GM12865 (cell line): Measurements from ENCODE around the gene ABAT.
A peak's percentile ranks its signal among the peaks of the same experiment; 100 is the strongest.

Experiments
- DNase-seq: peaks from one replicate; pipeline ENCODE4 v3.0.0; 2010; ENCODE audit warnings: low read depth
- H3K4me3 ChIP-seq: 2 replicates; pipeline ENCODE4 v1.5.1; 2011; ENCODE audit warnings: mild to moderate bottlenecking, low read depth, low read length, control low read depth
- TF ChIP-seq, protein P1 (sequence below): IDR thresholded peaks from 2 replicates; pipeline ENCODE4 v1.5.1; 2011; ENCODE audit warnings: low read length, control low read depth, low read depth, inconsistent platforms; ENCODE audit not compliant: insufficient read depth; ENCODE audit errors: missing control alignments

ABAT gene

GRCh38 chr16:8673611-8674412 is 605 bp upstream of the ABAT start:
- H3K4me3 ChIP-seq = peak overlapping the region; percentile 63
- peak; percentile 16 for DNase-seq
- TF ChIP-seq, protein P1, sequence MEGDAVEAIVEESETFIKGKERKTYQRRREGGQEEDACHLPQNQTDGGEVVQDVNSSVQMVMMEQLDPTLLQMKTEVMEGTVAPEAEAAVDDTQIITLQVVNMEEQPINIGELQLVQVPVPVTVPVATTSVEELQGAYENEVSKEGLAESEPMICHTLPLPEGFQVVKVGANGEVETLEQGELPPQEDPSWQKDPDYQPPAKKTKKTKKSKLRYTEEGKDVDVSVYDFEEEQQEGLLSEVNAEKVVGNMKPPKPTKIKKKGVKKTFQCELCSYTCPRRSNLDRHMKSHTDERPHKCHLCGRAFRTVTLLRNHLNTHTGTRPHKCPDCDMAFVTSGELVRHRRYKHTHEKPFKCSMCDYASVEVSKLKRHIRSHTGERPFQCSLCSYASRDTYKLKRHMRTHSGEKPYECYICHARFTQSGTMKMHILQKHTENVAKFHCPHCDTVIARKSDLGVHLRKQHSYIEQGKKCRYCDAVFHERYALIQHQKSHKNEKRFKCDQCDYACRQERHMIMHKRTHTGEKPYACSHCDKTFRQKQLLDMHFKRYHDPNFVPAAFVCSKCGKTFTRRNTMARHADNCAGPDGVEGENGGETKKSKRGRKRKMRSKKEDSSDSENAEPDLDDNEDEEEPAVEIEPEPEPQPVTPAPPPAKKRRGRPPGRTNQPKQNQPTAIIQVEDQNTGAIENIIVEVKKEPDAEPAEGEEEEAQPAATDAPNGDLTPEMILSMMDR = no peak

DNA sequence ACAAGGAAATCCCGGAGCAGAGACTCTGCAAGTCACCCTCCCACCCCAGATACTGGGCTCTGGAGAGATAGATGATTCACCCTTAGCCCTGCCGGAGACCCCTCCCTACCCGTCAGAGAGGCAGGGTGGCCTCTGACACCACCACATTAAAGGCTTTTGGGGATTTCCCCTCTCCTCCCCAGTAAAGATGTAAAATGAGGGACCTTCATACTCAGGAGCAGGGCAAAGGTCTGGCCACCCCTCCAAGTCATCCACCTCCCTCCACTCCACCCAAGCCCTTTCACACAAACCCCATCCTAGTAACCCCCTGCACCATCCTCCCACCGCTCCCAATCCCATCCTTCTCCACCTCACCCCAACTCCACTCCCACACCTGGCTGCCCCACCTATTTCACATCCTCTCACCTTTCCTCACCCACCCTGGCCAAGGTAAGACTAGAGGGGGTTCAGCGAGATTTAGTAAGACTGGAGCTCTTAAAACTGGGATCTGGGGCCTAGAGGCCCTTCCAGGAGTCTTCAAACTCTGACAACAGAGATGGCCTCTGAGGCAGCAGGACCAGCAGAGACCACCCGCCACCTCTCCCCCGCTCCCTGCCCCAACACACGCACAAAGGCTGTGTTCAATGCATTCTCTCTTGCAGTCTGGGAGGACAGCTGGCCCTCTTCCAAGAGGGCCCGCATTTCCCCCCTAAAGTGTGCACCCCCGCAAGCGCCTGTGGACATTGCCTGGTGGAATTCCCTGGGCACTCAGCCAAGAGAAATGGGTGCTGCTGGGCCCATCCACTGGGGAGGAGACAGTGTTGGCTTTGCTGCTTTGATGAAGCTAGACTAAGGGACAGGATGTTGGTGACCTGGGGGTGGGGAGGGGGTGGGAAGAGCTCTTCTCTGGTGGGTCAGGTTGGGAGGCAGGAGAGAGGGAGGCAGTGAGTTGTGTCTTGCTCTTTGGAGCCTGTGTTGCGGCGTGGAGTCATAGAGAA is 1.1 kb downstream of the ABAT start:
- TF ChIP-seq, protein P1 = no peak
- H3K4me3 ChIP-seq = peak overlapping the region; percentile 80
- no peak for DNase-seq

- no peak overlapping the region for H3K4me3 ChIP-seq
- TF ChIP-seq, protein P1 = no peak
- DNase-seq = no peak
These were observed 1.7 kb downstream of the ABAT start for GRCh38 chr16:8676160-8676547.

- TF ChIP-seq, protein P1 = no peak
- no peak overlapping the region for H3K4me3 ChIP-seq
- no peak for DNase-seq
These were observed 2.4 kb downstream of the ABAT start for GRCh38 chr16:8676737-8677375.

GRCh38 chr16:8677481-8677880 is 3.1 kb downstream of the ABAT start:
- no peak for DNase-seq
- TF ChIP-seq, protein P1 = no peak
- H3K4me3 ChIP-seq = no peak overlapping the region

- no peak for DNase-seq
- H3K4me3 ChIP-seq = no peak overlapping the region
- TF ChIP-seq, protein P1 = no peak
These were observed 3.9 kb downstream of the ABAT start for GRCh38 chr16:8678068-8678927.
